ENCODE data around the gene KRIT1. TPM values are rescaled to one million over a fixed set of nuclear protein-coding genes. Genes with fewer than 3 reads are reported as not detected.

KRIT1 gene
- total and polyA plus RNA-seq, 2 donors (not counting 3 experiments of a cell fraction or from before 2014, with no cell fraction given) = 22.8 to 43.7 TPM

DNA sequence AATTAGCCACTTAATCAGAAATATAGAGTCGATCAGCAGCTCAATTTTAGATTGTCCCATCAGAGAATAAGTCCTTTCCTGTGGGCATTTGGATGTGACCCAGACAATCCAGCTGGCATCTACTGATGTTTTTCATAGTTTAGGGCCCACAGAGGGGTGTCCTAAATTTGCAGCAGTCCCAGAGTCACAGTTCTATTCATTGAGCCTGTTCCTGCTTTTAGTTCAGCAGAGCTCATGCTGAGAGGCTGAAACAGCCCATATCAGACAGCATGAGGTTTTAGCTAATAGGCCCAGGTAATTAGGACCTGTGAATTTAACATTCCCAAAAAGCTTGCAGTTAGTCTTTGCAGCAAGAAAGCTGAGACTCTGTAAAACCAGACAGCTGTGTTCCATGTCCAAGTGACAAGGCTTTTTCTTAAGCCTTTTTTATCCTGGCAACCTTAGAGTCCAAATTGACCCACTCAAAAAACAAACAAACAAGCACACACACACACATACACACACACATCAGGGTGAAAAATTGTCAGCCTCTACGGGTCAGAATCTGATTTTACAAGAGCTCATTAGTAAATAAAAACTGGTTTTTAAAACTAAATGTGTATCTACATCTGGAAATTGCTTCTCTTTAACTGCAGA lies 33.8 kb upstream of the KRIT1 start:
- H3K79me2 ChIP-seq (ENCODE audit: control insufficient read depth, insufficient read depth, low read length) = peaks cover 40% of the 10 kb centered on the region
- no peaks in the 10 kb centered on the region for H3K9me3 ChIP-seq (replicated peaks; ENCODE audit: control insufficient read depth, insufficient read depth, low read length)
- H2AFZ ChIP-seq (ENCODE audit: low read depth, low read length) = no peak overlapping the region
- DNase-seq (ENCODE audit: low read depth, low spot score) (no peak), FAIRE-seq (no peak)
- H3K9ac ChIP-seq (replicated peaks; ENCODE audit: extremely low read depth, insufficient read depth, low read length) = no peak overlapping the region
- no peaks in the 10 kb centered on the region for H3K27me3 ChIP-seq (ENCODE audit: control insufficient read depth in 2 of 2, insufficient read depth in 2 of 2, low read length in 2 of 2)
- H4K20me1 ChIP-seq (replicated peaks; ENCODE audit: control insufficient read depth, extremely low read depth, insufficient read depth, low read length) = peaks cover 3% of the 10 kb centered on the region
- no peaks in the 10 kb centered on the region for H3K4me1 ChIP-seq (ENCODE audit: control insufficient read depth, extremely low read depth, insufficient read depth, low read length)
- ChIA-PET CTCF (interaction anchor here (1.1 to 1.2 kb wide), 3 partner anchors 12 to 100 kb away, joined by 3 to 4 read pairs (median 3); partner anchors contain the start of gene LRRD1), POLR2A (no interaction called here)
- TF ChIP-seq, protein P1, sequence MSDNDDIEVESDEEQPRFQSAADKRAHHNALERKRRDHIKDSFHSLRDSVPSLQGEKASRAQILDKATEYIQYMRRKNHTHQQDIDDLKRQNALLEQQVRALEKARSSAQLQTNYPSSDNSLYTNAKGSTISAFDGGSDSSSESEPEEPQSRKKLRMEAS (IDR thresholded peaks at IDR 0.05; ENCODE audit: insufficient read depth, insufficient read length) = no peak
- TF ChIP-seq POLR2AphosphoS5 (IDR thresholded peaks at IDR 0.05; ENCODE audit: insufficient read depth, low read depth, low read length) = no peak
- no peak for TF ChIP-seq MYC (IDR thresholded peaks at IDR 0.05; ENCODE audit: low read depth, low read length)
- TF ChIP-seq GATA2 (IDR thresholded peaks at IDR 0.05; ENCODE audit: insufficient read depth, insufficient read length, low read depth, low read length) = no peak
- no peak for TF ChIP-seq FOS (IDR thresholded peaks at IDR 0.05; ENCODE audit: borderline replicate concordance, insufficient read depth, low read length)
- no peak for TF ChIP-seq POLR2A (IDR thresholded peaks at IDR 0.05; ENCODE audit: low read depth, low read length)
- no peak for TF ChIP-seq JUN (IDR thresholded peaks at IDR 0.05; ENCODE audit: borderline replicate concordance, insufficient read depth, insufficient read length, low read depth)
- TF ChIP-seq EZH2 (IDR thresholded peaks at IDR 0.05; ENCODE audit: borderline replicate concordance, low read depth, low read length, severe bottlenecking) = no peak
- no peak for TF ChIP-seq CTCF (IDR thresholded peaks at IDR 0.05; ENCODE audit: extremely low read depth in 1 of 2, insufficient read depth in 1 of 2, low read depth in 1 of 2, low read length in 2 of 2)
- H3K27ac ChIP-seq (ENCODE audit: insufficient read depth, low read depth, low read length) = no peak overlapping the region
- H3K36me3 ChIP-seq (ENCODE audit: control insufficient read depth in 2 of 2, extremely low read depth in 1 of 2, insufficient read depth in 2 of 2, low read length in 2 of 2) = no peaks in the 10 kb centered on the region
- dilution Hi-C loops (cut with MboI; ENCODE audit: extremely low pct_ligation_motif_present, low sequenced_read_pairs) = no loop called here
- BruUV-seq (replicated peaks) = no TSS peak
- no peaks in the 10 kb centered on the region for H3K9me1 ChIP-seq (replicated peaks; ENCODE audit: control insufficient read depth, extremely low read depth, insufficient read depth, low read length)
- H3K4me2 ChIP-seq (ENCODE audit: insufficient read depth, low read length) = no peak overlapping the region
- intact Hi-C loops (cut with micrococcal nuclease) = no loop called here
- H3K4me3 ChIP-seq (replicated peaks in 1 of 3; ENCODE audit: insufficient read depth in 1 of 3, low read depth in 1 of 3, low read length in 3 of 3) = no peak overlapping the region
